ENCODE results near the gene CNTFR. TPM values are rescaled to one million over a fixed set of nuclear protein-coding genes. Genes with fewer than 3 reads are reported as not detected.

CNTFR gene
- total RNA-seq, 4 donors from 2014 or later = 19.7 to 146 (median 118) TPM

DNA sequence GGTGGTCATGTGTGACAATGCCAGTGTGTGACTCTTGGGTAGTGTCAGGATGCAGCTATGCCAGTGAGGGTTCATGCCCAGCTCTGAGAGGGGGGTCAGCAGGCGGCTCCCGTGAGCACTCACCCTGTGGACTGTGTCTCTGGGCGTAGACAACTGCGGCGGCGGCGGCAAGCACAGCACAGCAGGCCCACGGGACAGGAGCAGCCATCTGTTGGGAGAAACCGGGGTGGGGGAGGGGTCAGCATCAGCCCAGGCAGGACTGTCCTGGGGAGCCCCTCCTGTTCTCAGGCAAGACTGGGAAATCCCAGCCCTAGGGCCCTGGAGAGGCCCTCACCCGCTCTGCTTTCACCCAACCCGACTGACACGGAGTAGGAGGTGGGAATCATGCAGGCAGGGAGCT, 20.8 kb downstream of the CNTFR start:
- no peak for ATAC-seq

GRCh38 chr9:34568133-34568532, 21.4 kb downstream of the CNTFR start:
- Histone ChIP-seq H3K4me3 (no peak overlapping the region), H3K27ac (no peak overlapping the region), H3K27me3 (no peaks in the 10 kb centered on the region), H3K9me3 (no peaks in the 10 kb centered on the region), H3K4me1 (peaks cover 27 to 39% of the 10 kb centered on the region in 2 donors), H3K36me3 (peaks cover 0 to 8% of the 10 kb centered on the region in 2 donors)
- ATAC-seq (no peak), DNase-seq (no peak)
- in situ Hi-C loops (cut with MboI; ENCODE audit: low sequenced_read_pairs in 4 of 4) (no loop called here), intact Hi-C loops (cut with DNase I; ENCODE audit: low total_unique reads) (no loop called here)
- TF ChIP-seq POLR2A (IDR thresholded peaks at IDR 0.05) = no peak
- TF ChIP-seq, protein P1, sequence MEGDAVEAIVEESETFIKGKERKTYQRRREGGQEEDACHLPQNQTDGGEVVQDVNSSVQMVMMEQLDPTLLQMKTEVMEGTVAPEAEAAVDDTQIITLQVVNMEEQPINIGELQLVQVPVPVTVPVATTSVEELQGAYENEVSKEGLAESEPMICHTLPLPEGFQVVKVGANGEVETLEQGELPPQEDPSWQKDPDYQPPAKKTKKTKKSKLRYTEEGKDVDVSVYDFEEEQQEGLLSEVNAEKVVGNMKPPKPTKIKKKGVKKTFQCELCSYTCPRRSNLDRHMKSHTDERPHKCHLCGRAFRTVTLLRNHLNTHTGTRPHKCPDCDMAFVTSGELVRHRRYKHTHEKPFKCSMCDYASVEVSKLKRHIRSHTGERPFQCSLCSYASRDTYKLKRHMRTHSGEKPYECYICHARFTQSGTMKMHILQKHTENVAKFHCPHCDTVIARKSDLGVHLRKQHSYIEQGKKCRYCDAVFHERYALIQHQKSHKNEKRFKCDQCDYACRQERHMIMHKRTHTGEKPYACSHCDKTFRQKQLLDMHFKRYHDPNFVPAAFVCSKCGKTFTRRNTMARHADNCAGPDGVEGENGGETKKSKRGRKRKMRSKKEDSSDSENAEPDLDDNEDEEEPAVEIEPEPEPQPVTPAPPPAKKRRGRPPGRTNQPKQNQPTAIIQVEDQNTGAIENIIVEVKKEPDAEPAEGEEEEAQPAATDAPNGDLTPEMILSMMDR (IDR thresholded peaks at IDR 0.05 in 4 of 5, conservative IDR thresholded peaks at IDR 0.05 in 1 of 5) = no peak

More for the DNA sequence above, 20.8 kb downstream of the CNTFR start:
- no peak overlapping the region for H3K4me3 ChIP-seq
- no peak for DNase-seq
- TF ChIP-seq POLR2A (IDR thresholded peaks at IDR 0.05) = no peak
- TF ChIP-seq, protein P1 (IDR thresholded peaks at IDR 0.05 in 4 of 5, conservative IDR thresholded peaks at IDR 0.05 in 1 of 5) = no peak
- H3K27me3 ChIP-seq = no peaks in the 10 kb centered on the region
- peaks cover 27 to 39% of the 10 kb centered on the region in 2 donors for H3K4me1 ChIP-seq
- H3K27ac ChIP-seq = peak overlapping the region in 1 of 4 donors; percentile 7
- peaks cover 0 to 8% of the 10 kb centered on the region in 2 donors for H3K36me3 ChIP-seq
- H3K9me3 ChIP-seq = no peaks in the 10 kb centered on the region
- in situ Hi-C loops (cut with MboI; ENCODE audit: low sequenced_read_pairs in 4 of 4) = no loop called here
- intact Hi-C loops (cut with DNase I; ENCODE audit: low total_unique reads) = no loop called here

DNA sequence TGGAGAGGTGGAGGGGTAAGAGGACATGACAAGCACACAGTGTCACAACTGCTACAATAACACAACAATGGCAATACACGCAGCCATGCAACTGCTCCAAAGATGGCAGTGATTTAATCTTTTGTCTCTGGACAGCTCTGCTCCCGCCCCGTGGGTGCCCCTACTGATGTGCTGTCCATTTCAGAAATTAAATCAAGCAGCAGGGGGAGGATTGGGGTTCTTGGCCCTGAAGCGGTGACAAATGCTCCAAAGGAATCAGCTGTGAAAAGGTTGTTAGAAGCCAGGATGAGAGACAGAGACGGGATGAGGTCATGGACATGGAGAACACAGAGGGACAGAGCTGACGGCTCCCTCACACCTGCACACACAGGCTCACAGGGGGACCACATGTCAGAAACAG, 22.6 kb downstream of the CNTFR start:
- TF ChIP-seq, protein P1 (IDR thresholded peaks at IDR 0.05 in 4 of 5, conservative IDR thresholded peaks at IDR 0.05 in 1 of 5) = no peak
- TF ChIP-seq POLR2A (IDR thresholded peaks at IDR 0.05) = no peak
- Histone ChIP-seq H3K27ac (no peak overlapping the region), H3K27me3 (no peaks in the 10 kb centered on the region), H3K36me3 (peaks cover 0 to 8% of the 10 kb centered on the region in 2 donors), H3K4me3 (no peak overlapping the region), H3K9me3 (no peaks in the 10 kb centered on the region), H3K4me1 (peaks cover 21 to 40% of the 10 kb centered on the region in 2 donors)
- no peak for DNase-seq
- ATAC-seq = no peak
- in situ Hi-C loops (cut with MboI; ENCODE audit: low sequenced_read_pairs in 4 of 4) (no loop called here), intact Hi-C loops (cut with DNase I; ENCODE audit: low total_unique reads) (no loop called here)

GRCh38 chr9:34566322-34566721, 23.2 kb downstream of the CNTFR start:
- in situ Hi-C loops (cut with MboI; ENCODE audit: low sequenced_read_pairs in 4 of 4) (no loop called here), intact Hi-C loops (cut with DNase I; ENCODE audit: low total_unique reads) (no loop called here)
- no peak for ATAC-seq
- H3K27me3 ChIP-seq = no peaks in the 10 kb centered on the region
- H3K27ac ChIP-seq = peak overlapping the region in 1 of 4 donors; percentile 18
- peaks cover 0 to 8% of the 10 kb centered on the region in 2 donors for H3K36me3 ChIP-seq
- H3K4me1 ChIP-seq = peaks cover 15 to 40% of the 10 kb centered on the region in 2 donors
- DNase-seq = no peak
- TF ChIP-seq, protein P1 (IDR thresholded peaks at IDR 0.05 in 4 of 5, conservative IDR thresholded peaks at IDR 0.05 in 1 of 5) = no peak
- no peak for TF ChIP-seq POLR2A (IDR thresholded peaks at IDR 0.05)
- no peak overlapping the region for H3K4me3 ChIP-seq
- no peaks in the 10 kb centered on the region for H3K9me3 ChIP-seq

- peaks cover 13 to 40% of the 10 kb centered on the region in 2 donors for H3K4me1 ChIP-seq
- ATAC-seq (no peak), DNase-seq (no peak)
- in situ Hi-C loops (cut with MboI; ENCODE audit: low sequenced_read_pairs in 4 of 4) (no loop called here), intact Hi-C loops (cut with DNase I; ENCODE audit: low total_unique reads) (no loop called here)
- peaks cover 0 to 8% of the 10 kb centered on the region in 2 donors for H3K36me3 ChIP-seq
- no peaks in the 10 kb centered on the region for H3K9me3 ChIP-seq
- H3K27ac ChIP-seq = peak overlapping the region in 1 of 4 donors; percentile 18
- no peak overlapping the region for H3K4me3 ChIP-seq
- H3K27me3 ChIP-seq = no peaks in the 10 kb centered on the region
- TF ChIP-seq POLR2A (IDR thresholded peaks at IDR 0.05) = no peak
- TF ChIP-seq, protein P1 (IDR thresholded peaks at IDR 0.05 in 4 of 5, conservative IDR thresholded peaks at IDR 0.05 in 1 of 5) = no peak
Measured at GRCh38 chr9:34565856-34566255, 23.7 kb downstream of the CNTFR start.
